ENCODE data around the gene ACAP3.

Gene ACAP3

DNA sequence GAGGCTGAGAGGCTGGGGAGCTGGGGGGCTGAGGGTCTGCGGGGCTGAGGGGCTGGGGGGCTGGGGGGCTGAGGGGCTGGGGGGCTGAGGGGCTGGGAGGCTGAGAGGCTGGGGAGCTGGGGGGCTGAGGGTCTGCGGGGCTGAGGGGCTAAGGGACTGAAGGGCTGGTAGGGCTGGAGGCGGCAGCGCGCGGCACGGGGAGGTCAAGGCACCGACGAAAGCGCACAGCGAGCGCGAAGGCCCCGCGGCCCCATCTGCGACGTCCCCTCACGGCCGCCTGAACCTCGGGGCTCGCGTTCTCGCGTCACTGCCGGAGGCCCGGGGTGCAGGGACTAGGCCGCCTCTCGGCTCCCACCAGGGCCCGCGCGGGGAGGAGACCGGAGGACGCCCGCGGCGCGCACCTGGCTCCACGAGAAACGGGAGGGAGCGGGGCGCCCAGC lies 16.4 kb upstream of the ACAP3 start:
- peak overlapping the region; percentile 88 for H3K4me3 ChIP-seq (ENCODE audit: low read depth, low read length)
- DNase-seq (ENCODE audit: low read depth): no peak
- TF ChIP-seq, protein P1, sequence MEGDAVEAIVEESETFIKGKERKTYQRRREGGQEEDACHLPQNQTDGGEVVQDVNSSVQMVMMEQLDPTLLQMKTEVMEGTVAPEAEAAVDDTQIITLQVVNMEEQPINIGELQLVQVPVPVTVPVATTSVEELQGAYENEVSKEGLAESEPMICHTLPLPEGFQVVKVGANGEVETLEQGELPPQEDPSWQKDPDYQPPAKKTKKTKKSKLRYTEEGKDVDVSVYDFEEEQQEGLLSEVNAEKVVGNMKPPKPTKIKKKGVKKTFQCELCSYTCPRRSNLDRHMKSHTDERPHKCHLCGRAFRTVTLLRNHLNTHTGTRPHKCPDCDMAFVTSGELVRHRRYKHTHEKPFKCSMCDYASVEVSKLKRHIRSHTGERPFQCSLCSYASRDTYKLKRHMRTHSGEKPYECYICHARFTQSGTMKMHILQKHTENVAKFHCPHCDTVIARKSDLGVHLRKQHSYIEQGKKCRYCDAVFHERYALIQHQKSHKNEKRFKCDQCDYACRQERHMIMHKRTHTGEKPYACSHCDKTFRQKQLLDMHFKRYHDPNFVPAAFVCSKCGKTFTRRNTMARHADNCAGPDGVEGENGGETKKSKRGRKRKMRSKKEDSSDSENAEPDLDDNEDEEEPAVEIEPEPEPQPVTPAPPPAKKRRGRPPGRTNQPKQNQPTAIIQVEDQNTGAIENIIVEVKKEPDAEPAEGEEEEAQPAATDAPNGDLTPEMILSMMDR (conservative IDR thresholded peaks at IDR 0.05; ENCODE audit: low read depth, low read length): no peak

DNA sequence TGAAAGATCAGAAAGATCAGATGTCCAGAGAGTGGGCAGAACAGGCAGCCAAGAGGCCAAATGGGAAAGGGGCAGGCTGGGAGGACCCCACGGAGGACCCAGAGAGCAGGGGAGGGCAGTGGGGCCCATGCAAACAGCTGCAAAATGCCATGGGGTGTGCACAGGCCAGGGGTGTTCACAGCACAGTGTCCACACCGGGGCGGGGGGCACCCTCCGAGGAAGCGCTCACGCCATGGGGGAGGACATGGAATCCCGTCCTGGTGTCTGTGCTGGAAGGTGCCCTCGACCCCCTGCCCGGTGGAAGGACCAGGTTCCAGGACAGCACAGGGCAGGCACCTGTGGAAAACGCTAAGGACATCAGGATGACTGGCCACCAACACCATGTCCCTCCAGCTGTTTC lies 15.2 kb upstream of the ACAP3 start:
- TF ChIP-seq, protein P1 (conservative IDR thresholded peaks at IDR 0.05; ENCODE audit: low read depth, low read length): no peak
- no peak for DNase-seq (ENCODE audit: low read depth)
- no peak overlapping the region for H3K4me3 ChIP-seq (ENCODE audit: low read depth, low read length)

- no peak for DNase-seq (ENCODE audit: low read depth)
- H3K4me3 ChIP-seq (ENCODE audit: low read depth, low read length): no peak overlapping the region
- TF ChIP-seq, protein P1 (conservative IDR thresholded peaks at IDR 0.05; ENCODE audit: low read depth, low read length): no peak
Measured at GRCh38 chr1:1322418-1322817, 14.7 kb upstream of the ACAP3 start.

DNA sequence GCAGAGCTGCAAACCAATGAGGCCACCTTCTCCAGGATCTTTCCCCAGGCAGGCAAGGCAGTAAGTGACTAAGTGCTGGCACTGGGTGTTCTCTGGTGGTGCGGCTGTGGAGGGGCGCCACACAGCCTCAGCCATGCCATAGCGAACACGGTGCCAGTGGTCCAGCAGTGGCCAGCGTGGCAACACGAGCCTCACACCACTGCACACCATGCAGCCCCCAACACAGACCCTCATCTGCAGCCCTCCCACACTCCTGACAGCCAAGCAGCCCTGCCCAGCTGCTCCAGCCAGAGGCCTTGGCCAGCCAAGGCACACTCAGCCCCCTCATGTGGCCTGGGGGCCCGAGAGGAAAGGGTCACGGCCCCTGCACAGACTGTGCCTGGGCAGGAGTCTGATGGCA lies 13.7 kb upstream of the ACAP3 start:
- no peak overlapping the region for H3K4me3 ChIP-seq (ENCODE audit: low read depth, low read length)
- DNase-seq (ENCODE audit: low read depth): no peak
- TF ChIP-seq, protein P1 (conservative IDR thresholded peaks at IDR 0.05; ENCODE audit: low read depth, low read length): no peak

DNA sequence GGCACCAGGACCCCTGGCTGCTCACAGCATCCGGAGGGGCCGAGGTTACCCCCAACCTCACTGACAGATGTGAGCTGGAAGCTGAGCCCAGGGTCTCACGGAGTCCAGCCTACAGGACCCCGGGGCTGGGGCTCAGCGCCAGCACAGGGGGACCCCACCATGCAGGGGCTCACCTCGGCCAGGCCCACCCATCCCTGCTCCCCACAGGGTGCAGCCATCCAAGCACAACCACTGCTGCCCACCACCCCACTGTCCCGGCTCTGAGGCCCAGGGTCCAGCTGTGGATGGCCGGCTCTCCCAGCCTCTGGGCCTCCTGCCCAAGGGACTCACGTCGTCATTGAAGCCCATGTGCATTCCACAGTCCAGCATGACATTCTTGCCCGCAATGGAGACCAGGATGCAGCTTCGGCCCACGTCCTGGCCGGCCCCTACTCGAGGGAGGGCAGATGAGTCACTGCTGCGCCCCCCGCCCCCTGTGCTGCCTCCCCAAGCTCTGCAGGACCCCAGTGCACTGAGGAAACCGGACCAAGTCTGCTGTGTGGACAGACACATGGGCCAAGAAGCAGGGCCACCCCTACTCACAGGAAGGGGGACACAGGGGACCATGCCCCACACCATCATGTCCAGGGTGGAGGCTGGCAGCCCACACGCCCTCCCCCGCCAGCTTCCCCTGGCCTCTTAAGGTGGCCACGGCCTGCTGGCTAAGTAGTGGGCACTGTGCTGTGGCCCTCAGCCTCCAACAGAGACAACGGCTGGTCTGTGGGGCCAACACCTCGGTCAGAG lies 13.1 kb upstream of the ACAP3 start:
- no peak for DNase-seq (ENCODE audit: low read depth)
- no peak overlapping the region for H3K4me3 ChIP-seq (ENCODE audit: low read depth, low read length)
- TF ChIP-seq, protein P1 (conservative IDR thresholded peaks at IDR 0.05; ENCODE audit: low read depth, low read length): no peak

GRCh38 chr1:1319646-1319941 lies 11.9 kb upstream of the ACAP3 start:
- DNase-seq (ENCODE audit: low read depth): no peak
- no peak overlapping the region for H3K4me3 ChIP-seq (ENCODE audit: low read depth, low read length)
- TF ChIP-seq, protein P1 (conservative IDR thresholded peaks at IDR 0.05; ENCODE audit: low read depth, low read length): no peak

Measured in choroid plexus epithelial cell (primary cell).